GM12878 (cell line): Measurements from ENCODE around the gene NOTCH4.

Experiments
- BACH1 ChIP-seq: fragments of 450-650 bp; IDR thresholded peaks from 2 replicates; pipeline ENCODE4 v1.6.1; 2017; ENCODE audit warnings: mild to moderate bottlenecking, borderline replicate concordance
- BHLHE40 ChIP-seq, 2 experiments: fragments of 450-650 bp in 1 of 2; IDR thresholded peaks; 2 replicates each; pipeline ENCODE4 v1.6.1; 2011 to 2017; ENCODE audit warnings: low read depth in 2 of 2, borderline replicate concordance in 1 of 2, improper control_type of control experiment in 1 of 2, low read length in 1 of 2, mild to moderate bottlenecking in 1 of 2
- CEBPB ChIP-seq, 2 experiments: fragments of 150-350 bp in 1 of 2; IDR thresholded peaks; 2 replicates each; pipeline ENCODE4 v1.6.1; 2012 to 2014; ENCODE audit warnings: low read depth in 2 of 2, low read length in 2 of 2, borderline replicate concordance in 1 of 2, inconsistent platforms in 1 of 2
- EP300 ChIP-seq, 2 experiments: fragments of 150-350 bp in 1 of 2; IDR thresholded peaks; 2 replicates each; pipeline ENCODE4 v1.6.1; 2011 to 2012; ENCODE audit warnings: low read depth in 2 of 2, low read length in 2 of 2, borderline replicate concordance in 1 of 2, improper control_type of control experiment in 1 of 2, inconsistent platforms in 1 of 2; ENCODE audit not compliant: control insufficient read depth in 1 of 2
- ESRRA ChIP-seq: IDR thresholded peaks from 2 replicates; pipeline ENCODE4 v1.6.1; 2012; ENCODE audit warnings: mild to moderate bottlenecking, low read length, improper control_type of control experiment
- HDAC2 ChIP-seq: fragments of 200-600 bp; sonication (generic); IDR thresholded peaks from 2 replicates; pipeline ENCODE4 v1.6.1; 2017
- NFIC ChIP-seq: IDR thresholded peaks from 2 replicates; pipeline ENCODE4 v1.6.1; 2012; ENCODE audit warnings: low read depth, mild to moderate bottlenecking, inconsistent platforms, low read length, moderate library complexity
- RFX5 ChIP-seq: IDR thresholded peaks from 2 replicates; pipeline ENCODE4 v1.6.1; 2011; ENCODE audit warnings: low read depth, low read length, improper control_type of control experiment
- TF ChIP-seq, protein P1 (sequence below), 3 experiments: IDR thresholded peaks in 2 of 3; conservative IDR thresholded peaks in 1 of 3; 2 replicates each; pipeline ENCODE4 v1.5.1; 2011; ENCODE audit warnings: low read depth in 3 of 3, low read length in 3 of 3, mild to moderate bottlenecking in 3 of 3, control low read depth in 2 of 3, moderate library complexity in 2 of 3, inconsistent platforms in 1 of 3, mixed read lengths in 1 of 3; ENCODE audit not compliant: control insufficient read depth in 2 of 3, insufficient read depth in 1 of 3; ENCODE audit errors: extremely low read depth in 1 of 3
- TF ChIP-seq, protein P2 (sequence below): IDR thresholded peaks from 2 replicates; pipeline ENCODE4 v1.6.1; 2012; ENCODE audit warnings: mild to moderate bottlenecking, low read depth, low read length
- TF ChIP-seq, protein P3 (sequence below): IDR thresholded peaks from 2 replicates; pipeline ENCODE4 v1.6.1; 2012; ENCODE audit warnings: low read depth, low read length, improper control_type of control experiment
- TF ChIP-seq, protein P4 (sequence below): IDR thresholded peaks from 2 replicates; pipeline ENCODE4 v1.6.1; 2011; ENCODE audit warnings: borderline replicate concordance, low read depth, mild to moderate bottlenecking, moderate library complexity, mixed read lengths, low read length; ENCODE audit not compliant: insufficient read depth; ENCODE audit errors: extremely low read length

DNA sequence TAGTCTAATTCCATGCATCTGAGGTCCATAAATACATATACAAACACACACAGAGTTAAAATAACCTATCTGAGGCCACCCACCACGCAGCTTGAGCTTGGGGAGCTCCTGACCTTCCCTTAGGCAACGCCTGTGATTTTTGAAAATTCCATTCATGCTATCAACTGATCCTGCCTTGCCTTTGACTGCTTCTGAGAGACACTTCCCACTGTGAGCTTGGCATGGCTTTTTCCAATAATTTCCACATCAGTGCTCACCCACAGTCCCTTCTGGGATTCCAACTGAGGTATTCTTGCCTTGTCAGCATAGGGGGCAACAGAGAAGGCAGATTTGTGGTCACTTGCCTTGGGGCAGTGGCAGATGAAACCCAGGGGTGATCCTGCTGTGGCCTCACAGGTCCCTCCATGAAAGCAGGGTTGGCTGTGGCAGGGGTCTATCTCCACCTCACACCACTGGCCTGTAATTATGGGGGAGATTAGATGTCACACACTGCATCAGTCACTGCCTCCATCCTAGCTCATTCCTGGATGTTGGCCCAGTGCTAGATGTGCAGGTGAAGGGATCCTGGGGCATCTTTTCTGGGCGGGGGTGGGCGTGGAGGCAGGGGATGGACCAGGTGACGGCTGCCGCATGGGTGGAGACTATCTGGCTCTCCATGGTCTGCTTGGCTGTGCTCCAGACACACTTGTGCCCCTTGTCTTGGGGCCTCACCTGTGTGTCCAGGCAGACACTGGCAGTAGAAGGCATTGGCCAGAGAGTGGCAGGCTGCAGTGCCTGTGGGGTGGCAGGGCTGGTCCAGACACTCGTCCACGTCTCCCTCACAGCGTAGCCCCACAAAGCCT, 20.2 kb downstream of the NOTCH4 start:
- TF ChIP-seq, protein P1, sequence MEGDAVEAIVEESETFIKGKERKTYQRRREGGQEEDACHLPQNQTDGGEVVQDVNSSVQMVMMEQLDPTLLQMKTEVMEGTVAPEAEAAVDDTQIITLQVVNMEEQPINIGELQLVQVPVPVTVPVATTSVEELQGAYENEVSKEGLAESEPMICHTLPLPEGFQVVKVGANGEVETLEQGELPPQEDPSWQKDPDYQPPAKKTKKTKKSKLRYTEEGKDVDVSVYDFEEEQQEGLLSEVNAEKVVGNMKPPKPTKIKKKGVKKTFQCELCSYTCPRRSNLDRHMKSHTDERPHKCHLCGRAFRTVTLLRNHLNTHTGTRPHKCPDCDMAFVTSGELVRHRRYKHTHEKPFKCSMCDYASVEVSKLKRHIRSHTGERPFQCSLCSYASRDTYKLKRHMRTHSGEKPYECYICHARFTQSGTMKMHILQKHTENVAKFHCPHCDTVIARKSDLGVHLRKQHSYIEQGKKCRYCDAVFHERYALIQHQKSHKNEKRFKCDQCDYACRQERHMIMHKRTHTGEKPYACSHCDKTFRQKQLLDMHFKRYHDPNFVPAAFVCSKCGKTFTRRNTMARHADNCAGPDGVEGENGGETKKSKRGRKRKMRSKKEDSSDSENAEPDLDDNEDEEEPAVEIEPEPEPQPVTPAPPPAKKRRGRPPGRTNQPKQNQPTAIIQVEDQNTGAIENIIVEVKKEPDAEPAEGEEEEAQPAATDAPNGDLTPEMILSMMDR (IDR thresholded peaks at IDR 0.05 in 2 of 3, conservative IDR thresholded peaks at IDR 0.05 in 1 of 3; ENCODE audit: control insufficient read depth in 2 of 3, extremely low read depth in 1 of 3, insufficient read depth in 1 of 3, low read depth in 3 of 3, low read length in 3 of 3) = no peak
- TF ChIP-seq EP300 (IDR thresholded peaks at IDR 0.05; ENCODE audit: borderline replicate concordance in 1 of 2, control insufficient read depth in 1 of 2, low read depth in 2 of 2, low read length in 2 of 2) = no peak
- TF ChIP-seq, protein P2, sequence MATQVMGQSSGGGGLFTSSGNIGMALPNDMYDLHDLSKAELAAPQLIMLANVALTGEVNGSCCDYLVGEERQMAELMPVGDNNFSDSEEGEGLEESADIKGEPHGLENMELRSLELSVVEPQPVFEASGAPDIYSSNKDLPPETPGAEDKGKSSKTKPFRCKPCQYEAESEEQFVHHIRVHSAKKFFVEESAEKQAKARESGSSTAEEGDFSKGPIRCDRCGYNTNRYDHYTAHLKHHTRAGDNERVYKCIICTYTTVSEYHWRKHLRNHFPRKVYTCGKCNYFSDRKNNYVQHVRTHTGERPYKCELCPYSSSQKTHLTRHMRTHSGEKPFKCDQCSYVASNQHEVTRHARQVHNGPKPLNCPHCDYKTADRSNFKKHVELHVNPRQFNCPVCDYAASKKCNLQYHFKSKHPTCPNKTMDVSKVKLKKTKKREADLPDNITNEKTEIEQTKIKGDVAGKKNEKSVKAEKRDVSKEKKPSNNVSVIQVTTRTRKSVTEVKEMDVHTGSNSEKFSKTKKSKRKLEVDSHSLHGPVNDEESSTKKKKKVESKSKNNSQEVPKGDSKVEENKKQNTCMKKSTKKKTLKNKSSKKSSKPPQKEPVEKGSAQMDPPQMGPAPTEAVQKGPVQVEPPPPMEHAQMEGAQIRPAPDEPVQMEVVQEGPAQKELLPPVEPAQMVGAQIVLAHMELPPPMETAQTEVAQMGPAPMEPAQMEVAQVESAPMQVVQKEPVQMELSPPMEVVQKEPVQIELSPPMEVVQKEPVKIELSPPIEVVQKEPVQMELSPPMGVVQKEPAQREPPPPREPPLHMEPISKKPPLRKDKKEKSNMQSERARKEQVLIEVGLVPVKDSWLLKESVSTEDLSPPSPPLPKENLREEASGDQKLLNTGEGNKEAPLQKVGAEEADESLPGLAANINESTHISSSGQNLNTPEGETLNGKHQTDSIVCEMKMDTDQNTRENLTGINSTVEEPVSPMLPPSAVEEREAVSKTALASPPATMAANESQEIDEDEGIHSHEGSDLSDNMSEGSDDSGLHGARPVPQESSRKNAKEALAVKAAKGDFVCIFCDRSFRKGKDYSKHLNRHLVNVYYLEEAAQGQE = no peak
- no peak for TF ChIP-seq CEBPB (IDR thresholded peaks at IDR 0.05; ENCODE audit: borderline replicate concordance in 1 of 2, low read depth in 2 of 2, low read length in 2 of 2)
- TF ChIP-seq BACH1 = no peak
- TF ChIP-seq RFX5 = no peak
- TF ChIP-seq NFIC = no peak
- TF ChIP-seq, protein P3, sequence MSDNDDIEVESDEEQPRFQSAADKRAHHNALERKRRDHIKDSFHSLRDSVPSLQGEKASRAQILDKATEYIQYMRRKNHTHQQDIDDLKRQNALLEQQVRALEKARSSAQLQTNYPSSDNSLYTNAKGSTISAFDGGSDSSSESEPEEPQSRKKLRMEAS = no peak
- TF ChIP-seq, protein P4, sequence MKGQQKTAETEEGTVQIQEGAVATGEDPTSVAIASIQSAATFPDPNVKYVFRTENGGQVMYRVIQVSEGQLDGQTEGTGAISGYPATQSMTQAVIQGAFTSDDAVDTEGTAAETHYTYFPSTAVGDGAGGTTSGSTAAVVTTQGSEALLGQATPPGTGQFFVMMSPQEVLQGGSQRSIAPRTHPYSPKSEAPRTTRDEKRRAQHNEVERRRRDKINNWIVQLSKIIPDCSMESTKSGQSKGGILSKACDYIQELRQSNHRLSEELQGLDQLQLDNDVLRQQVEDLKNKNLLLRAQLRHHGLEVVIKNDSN = no peak
- no peak for TF ChIP-seq HDAC2
- TF ChIP-seq ESRRA = no peak
- no peak for TF ChIP-seq BHLHE40 (IDR thresholded peaks at IDR 0.05; ENCODE audit: borderline replicate concordance in 1 of 2, low read depth in 2 of 2, low read length in 1 of 2)
